GM21717 (cell line): ENCODE data around the gene MED12L.

ENCODE experiments used
- ATAC-seq: cut with Tn5 transposase; IDR thresholded peaks from one replicate; pipeline ENCODE4 v1.9.1; 2021; ENCODE audit warnings: mild to moderate bottlenecking, moderate library complexity; ENCODE audit not compliant: unreplicated experiment

MED12L gene

DNA sequence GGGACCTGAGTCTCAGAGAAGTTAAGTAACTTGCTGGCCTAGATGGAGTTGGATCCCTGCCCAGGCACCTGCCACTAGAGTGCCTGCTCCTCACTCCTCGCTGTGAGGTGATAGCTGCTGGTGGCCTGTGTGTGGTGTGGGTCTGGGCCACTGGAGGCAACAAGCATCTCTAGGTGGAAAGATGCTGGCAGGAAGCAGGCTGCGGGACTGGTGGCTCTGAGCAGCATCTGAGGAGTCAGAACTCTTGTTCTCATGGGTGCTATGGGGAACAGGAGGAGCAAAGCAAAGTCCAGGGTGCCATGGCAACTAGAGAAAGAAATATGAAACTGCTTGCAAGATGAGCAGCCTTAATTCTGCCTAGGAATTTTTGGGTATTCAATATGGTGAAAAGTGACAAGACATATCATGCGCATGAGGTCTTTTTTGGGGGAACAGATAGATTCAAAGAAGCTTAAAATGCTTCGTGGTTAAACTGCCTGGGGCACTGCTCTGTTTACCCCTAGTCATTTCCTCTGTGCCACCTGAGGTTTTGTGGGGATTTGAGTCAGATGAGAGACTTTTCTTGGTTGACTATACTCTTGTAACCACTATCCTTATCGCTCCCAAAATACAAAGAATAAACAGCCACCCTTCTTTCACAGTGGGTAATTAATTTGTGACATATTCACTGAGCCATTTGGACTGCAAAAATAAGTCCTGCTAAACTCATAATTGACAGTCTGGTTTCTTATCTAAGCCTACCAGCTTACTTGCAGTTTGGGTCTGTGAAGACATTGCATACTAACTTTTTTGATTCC, 50.3 kb downstream of the MED12L start:
- no peak for ATAC-seq

DNA sequence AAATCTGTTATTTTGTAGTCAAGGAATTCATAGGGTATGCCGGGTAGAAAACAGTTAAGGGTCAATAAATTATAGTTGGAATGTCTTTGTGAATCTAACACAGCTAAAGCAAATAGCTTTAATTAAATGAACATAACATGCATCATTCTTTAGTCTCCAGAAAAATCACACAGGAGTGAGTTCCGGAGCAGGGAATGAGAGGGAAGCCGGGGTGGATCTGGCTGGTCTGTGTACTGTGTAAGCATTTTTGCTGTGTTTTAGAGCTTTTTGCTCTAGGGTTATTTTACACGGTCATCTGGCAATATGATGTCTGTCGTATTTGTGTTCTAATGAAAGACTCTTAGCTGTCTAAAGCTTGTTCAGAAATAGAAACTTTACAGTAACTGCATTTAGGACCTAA, 57.5 kb downstream of the MED12L start:
- no peak for ATAC-seq

DNA sequence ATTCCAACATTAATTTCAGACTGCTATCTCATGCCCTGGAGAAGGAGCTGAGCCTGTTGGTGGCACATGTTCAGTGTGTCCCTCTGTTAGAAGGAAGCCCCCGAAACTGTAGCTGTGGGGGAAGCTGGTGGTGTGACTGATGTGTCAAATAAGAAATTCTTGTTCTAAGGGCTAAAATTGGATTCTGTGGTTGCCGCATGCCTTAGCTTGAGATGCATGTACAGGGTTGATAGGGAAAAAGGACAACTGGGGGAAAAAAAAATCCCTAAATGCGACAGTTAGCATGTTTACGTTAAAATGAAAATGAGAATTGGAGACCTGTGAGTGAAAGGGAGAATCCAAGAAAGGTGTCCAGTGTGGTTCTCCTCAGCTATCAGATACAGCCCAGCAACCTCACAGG, 58.6 kb downstream of the MED12L start:
- ATAC-seq = no peak

DNA sequence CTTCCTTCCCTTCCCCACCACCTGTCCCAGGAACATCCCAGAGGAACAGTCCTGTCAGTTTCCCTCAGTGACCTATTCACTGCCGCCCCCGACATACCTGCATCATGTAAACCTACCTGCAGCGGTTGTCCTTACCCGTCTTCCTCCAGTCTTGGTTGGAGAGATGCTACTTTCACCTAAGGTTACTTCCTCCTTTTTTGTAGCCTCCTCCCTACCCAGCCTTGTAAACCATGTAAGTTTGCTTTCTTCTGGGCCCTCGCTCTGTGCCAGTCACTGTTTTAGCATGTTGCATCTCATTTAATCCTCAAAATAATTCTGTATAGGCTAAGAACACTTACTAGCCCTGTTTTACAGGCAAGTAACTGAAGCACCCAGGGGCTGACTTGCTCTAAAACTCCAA, 59.3 kb downstream of the MED12L start:
- ATAC-seq = no peak

DNA sequence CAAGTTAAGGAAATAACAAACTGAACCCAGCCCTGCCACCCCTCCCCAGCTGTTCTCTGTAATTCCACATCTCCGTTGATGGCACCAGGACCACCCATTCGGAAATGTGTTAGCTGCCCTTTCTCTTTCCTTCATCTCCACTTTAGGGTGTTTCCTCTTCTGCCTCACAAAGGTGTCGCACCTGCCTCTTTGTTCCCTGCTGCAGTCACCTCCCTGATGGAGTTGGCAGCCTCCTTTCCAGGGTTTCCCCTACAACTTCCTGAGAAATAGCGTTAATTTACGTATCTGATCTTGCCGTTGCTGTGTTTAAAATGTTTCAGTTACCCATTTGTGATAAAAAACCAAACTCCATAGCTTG, 60.2 kb downstream of the MED12L start:
- ATAC-seq = peak; percentile 11

DNA sequence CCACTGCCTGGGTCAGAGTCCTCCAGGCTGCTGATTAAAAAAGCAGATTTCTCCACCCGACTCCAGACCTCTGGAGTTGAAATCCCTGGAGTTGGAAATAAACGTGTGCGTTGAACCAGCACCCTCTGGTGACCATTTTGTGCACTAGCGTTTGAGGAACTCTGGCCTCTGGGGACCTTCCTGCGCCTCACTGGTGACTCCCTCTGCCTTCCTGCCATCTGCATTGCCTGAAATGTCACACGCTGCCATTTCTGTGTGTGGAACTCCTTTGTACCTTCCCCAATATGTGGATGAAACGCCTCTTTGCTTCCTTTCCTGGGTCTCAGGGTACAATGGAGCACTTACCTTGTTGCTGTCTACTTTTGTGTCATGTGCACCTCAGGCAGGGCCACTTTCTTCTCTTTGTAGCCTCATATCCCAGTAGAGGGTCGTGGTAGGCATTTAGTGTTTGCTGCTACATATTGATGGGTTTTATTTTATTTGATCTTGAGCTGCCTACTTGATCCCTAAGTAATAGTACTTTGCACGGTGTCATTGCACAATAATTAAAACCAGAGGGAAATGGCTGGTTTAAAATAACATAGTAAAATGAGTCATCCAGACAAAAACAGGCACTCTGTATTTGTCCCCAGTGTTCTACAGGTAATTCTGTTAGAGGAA, 60.7 kb downstream of the MED12L start:
- ATAC-seq = peak; percentile 87

DNA sequence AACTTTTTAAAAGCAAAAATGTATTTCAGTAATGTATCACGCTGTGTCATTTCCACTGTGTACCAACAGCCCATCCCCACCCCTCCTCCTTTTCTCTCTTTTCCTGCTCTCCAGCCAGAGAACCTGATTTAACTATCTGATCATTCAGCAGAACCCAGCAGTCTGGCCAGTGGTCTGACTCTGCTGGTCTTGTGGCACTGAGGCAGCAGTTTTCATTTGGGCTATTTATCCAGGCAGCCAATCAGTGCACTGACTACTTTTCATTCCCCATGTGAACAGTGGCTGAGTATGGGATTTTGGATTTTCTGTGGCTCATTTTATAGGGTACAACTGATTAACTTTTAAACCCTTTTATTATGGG, 61.2 kb downstream of the MED12L start:
- peak; percentile 16 for ATAC-seq

DNA sequence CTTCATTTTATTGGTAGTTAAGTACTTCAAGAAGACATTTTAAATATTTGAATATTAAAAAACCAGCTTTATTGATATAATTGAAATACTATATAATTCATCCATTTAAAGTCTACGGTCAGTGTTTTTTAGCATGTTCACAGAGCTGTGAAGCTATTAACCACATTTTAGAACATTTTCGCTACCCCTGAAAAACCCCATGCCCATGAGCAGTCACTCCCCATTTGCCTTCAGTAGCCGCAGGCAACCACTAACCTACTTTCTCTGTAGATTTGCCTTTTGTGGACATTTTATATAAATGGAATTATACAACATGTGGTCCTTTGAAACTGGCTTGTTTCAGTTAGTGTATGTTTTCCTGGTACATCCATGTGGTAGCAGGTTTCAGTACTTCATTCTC, 61.8 kb downstream of the MED12L start:
- no peak for ATAC-seq

DNA sequence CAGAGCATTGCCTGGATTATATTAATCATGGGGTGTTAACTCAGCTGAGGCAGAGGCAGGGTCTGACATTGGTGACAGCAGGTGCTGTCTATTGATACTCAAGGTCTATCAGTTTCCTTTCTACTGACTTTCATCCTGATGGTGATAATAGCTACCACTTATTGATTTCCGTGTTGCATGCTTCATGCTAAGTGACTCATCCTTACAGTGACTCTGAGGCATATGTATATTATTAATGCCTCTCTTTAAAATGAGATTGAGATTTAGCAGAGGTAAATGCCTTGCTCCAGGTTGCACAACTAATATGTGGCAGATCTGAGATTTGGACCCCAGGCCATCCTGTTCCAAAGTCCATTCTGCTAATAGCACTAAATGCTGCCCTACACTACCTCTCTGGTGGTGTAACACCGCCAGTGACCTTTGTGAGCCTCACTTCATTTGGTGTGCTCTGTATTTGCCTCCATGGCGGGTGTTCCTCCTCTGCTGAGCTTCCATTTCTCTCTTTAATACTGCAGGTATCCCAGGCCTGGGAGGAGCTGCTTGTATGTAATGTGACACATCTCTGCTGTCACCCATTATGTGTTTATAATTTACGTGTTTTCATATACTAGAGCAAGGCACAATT, 67.1 kb downstream of the MED12L start:
- ATAC-seq = no peak

DNA sequence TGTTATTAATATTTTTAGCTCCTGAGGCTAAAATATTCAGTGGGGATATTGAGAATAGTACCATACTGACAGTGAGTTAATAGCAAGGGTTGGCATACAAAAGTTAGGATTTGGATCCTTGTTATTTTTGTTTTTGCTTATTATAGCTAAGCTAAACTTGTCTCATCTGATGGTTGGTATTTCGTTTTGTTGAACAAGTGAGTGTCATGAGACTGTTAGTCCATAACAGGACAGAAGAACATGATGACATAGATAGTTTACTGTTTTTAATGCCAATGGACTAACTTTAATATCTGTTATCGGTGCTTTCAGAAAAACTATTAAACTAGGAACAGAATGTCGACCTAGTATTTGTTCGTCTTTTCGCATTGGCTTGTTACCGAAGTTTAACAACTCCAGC, 69.1 kb downstream of the MED12L start:
- ATAC-seq = no peak

DNA sequence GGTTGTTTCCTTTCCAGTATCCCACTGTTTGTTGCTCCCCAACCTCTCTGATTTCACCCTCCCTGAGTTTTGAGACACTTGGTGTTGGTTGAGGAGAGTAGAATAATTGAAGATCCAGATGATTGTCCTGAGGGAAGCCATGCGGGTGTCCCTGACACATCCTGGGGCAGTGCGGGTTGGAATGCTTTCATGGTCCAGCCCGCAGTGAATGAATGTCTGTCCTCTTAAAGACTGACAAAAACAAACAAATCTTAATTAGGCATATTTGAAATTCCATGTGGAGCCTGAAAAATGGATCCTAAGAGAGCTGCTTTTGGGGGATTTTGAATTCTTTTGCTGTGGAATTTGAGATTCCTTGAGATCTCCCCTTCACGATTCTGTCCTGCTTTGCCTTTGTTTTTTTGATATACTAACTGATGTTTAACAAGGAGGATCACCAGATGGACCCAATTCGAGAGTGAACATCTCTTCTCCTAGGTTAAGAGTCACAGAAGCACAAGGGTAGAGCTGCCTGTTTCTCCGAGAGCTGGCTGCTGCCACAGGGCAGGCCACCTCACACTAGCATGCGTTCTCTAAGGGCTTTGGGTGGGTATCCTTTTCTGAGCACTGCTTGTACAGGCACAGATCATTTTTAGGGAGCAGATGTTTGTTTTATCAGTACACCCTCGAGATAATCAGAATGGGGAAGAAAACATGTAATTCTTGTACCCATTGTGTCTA, 70.1 kb downstream of the MED12L start:
- no peak for ATAC-seq

DNA sequence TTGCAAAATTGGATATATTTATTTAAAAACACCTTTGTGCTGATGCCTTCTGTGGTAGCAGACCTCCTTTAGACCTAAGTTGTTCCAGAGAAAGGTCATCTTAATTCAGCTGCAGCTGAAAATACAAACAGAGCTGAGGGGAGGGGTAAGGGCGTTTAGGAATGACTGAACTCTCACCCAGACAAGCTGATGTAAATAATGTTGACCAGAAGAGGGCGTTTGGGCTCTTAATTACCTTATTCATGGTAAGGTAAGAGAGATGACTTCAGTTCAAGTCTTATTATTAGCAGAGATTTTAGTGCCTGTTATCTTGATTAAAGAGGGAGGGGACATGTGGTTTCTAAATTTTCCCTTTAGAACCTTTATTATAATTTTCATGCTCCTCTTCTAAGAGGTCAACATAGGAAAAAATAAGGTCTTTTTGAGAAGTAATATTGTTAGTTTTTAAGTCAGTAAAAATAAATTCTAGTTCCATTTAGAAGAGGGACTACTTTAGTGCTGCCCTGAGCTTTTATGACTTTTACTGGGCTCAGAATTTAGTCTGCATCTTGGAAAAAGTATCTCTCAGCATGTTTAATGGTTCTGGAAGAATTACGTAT, 71.3 kb downstream of the MED12L start:
- peak; percentile 90 for ATAC-seq

DNA sequence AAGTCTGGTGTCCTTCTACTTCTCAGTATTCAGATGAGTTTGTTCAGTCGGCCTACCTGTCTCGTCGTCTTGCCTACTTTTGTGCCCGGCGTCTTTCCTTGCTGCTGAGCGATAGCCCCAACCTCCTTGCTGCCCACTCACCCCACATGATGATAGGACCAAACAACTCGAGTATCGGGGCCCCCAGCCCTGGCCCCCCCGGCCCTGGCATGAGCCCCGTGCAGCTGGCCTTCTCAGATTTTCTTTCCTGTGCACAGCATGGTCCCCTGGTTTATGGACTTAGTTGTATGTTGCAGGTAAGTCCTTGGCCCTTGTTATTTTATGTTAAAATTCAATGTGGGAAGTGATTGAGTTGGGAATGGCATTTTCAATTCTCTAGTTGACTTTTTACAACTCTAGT, 74.3 kb downstream of the MED12L start:
- no peak for ATAC-seq

DNA sequence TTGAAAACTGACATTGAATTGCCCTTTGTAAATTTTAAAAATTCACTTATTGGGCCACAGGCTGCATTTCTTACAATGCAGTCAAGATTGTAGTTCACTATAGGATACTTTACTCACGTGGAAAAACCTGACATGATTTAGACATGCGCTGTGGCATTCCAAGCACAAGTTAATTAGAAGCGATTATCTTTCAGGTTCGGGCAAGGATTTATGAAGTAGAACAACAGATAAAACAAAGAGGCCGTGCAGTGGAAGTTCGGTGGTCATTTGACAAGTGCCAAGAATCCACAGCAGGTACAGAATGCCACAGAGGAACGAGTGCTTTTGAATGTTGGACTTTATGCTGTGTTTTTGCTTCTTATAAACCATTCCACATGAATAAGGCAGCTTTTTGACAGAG, 79.8 kb downstream of the MED12L start:
- ATAC-seq = no peak

DNA sequence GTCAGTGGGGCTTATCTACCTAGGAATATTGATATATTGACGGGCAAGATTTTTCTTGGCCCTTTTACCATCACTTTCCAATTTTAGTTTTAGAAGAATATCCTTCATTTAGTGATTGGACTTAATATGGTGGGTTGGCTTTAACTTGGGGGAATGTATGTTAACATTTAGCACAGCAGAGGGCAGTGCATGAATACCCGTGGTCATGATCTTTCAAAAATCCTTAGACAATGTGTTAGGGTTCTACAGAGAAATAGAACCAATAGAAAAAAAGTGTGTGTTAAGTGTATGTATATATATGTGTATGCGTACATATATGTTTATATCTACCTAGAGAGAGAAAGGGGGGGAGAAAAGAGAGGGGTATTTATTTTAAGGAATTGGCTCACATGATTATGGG, 80.7 kb downstream of the MED12L start:
- ATAC-seq = no peak

DNA sequence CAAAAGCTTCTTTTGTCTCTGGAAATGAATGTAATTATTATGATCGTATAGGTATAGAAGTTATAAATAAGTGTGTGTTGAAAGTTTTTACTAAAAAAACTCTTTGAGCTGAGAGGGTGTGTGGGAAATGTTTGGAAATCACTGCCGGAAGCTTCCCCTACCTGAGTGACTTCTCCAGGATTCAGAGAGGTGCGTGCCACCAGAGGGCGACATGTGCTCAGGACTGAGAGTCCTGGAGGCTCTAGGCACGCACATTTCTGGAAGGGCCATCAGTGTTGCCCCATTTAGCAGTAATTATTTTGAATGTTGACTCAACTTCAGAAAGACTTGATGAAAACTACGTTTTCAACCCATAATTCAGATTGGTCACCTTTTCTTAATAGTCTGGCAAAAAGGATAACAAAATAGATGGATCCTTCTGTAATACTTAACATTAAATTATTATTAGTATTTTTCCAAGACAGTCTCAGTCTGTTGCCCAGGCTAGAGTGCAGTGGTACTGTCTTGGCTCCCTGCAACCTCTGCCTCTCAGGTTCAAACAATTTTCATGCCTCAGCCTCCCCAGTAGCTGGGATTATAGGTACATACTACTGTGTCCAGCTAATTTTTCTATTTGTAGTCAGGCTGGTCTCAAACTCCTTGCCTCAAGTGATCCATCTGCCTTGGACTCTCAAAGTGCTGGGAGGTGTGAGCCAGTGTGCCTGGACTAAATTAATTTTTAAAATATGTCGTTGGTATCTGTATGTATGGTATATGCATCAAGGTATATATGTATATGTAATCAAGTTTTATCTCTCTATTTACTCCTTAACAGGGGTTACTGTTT, 83.0 kb downstream of the MED12L start:
- peak; percentile 40 for ATAC-seq

DNA sequence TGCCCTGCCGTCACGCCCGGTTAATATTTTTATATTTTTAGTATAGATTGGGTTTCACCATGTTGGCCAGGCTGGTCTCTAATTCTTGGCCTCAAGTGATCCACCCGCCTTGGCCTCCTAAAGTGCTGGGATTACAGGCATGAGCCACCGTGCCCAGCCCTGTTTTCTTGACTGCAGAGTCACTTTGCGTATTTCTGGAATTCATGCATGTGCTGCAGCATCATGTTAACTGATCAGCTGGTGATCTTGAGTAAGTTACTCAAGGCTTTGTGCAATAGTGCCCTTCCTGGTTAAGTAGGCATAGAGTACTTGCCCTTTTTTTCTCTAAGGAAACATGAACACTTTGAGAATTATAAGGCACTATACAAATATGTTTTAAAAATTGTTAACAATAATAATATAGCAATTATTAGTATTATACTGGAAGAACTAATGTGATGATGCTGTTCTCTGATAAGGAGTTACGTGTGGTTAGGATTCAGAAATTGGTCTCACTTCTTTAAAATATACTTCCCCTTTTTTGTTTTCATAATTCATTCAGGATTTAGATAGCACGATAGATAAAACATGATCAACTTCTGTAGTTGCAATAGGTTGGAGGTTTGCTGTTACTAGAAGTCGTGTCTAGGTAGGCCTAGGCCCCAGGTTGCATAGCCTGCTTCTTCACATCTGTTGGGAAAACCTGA, 83.9 kb downstream of the MED12L start:
- peak; percentile 42 for ATAC-seq

DNA sequence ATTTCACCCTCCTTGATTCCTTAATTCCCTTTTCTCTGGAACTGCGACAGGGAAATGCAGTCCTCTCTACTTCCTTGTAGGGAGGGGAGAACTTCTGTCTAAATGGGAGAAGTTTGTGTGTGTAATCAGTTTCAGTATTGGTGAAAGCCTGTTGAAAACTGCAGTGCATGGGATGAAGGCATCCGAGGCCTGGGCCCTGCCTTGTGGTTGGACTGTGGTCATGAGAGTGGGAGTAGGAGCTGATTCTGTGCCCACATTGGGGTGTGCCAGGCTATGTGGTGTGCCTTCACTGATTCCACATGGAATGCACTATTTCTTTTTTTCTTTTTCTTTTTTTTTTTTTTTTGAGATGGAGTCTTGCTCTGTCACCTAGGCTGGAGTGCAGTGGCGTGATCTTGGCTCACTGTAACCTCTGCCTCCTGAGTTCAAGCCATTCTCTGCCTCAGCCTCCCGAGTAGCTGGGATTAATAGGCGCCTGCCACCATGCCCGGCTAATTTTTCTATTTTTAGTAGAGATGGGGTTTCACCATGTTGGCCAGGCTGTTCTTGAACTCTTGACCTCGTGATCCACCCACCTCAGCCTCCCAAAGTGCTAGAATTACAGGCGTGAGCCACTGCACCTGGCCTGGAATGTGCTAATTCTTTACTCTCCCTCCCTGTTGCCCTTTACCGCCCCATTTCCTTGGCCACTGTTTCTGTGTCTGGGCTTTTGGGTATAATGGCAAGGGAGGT, 84.7 kb downstream of the MED12L start:
- ATAC-seq = peak; percentile 57

DNA sequence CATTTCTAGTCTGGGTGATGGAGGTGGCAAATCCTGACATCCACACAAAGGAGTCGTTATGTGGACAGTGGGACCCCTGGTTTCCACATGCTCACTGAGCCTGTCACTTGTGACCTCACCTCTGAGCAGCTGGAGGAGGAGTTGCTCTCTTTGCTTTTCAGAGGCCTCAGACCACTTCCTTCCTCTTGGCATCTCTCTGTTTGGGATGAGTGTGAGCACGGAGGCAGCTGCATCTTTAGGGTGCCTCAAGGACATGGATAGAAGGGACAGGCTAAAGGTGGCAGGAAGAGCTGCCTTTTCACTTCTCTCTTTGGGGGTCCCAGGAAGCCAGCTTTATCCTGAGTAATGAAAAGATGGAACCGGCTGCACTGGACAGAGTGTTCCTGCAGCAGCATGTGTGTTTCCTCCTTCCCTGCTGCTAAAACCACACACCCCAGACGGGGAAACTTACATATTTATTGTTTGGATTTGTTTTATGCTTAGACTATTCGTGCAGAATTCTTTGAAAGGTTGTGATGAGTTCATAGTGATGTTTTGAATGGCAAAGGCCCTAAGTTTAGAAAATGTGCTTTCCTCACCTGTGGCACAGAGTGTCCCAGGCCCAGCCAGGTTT, 85.8 kb downstream of the MED12L start:
- ATAC-seq = peak; percentile 65
